HCT116 (cell line): Measurements from ENCODE around the gene APH1B. TPM values are rescaled to one million over a fixed set of nuclear protein-coding genes. Genes with fewer than 3 reads are reported as not detected.

Experiments
- ATAC-seq: fragments of 200-7000 bp; cut with Tn5 transposase; 2 replicates; pipeline ENCODE4 v1.9.1; 2020; ENCODE audit warnings: mild to moderate bottlenecking, moderate library complexity
- BruUV-seq: library from RNA; stranded (reverse); fragments of 400-500 nt; replicated peaks from 2 replicates; lab custom pipeline; 2021; lab: Mats Ljungman, UMichigan
- CTCF ChIA-PET: fragments of 300-600 bp; sonication (Branson Sonifier 250); formaldehyde crosslinking; loops from one replicate; lab custom pipeline; 2021; ENCODE audit warnings: antibody characterized with exemption; lab: Charles Lee
- POLR2A ChIA-PET: fragments of 300-600, 350-600 bp; sonication (Branson Sonifier 250); formaldehyde crosslinking; loops from one replicate; lab custom pipeline; 2021; ENCODE audit warnings: antibody characterized with exemption; lab: Charles Lee
- RAD21 ChIA-PET, 2 experiments: fragments of 300-600 bp; sonication (Branson Sonifier 250); formaldehyde crosslinking; loops; one replicate each; lab custom pipeline; 2023; ENCODE audit warnings: low total read pairs in 2 of 2; ENCODE audit not compliant: uncharacterized antibody in 2 of 2, unreplicated experiment in 2 of 2, low non-redundant PET in 1 of 2; lab: Charles Lee
- DNase-seq: peaks from one replicate; pipeline ENCODE4 v3.0.0-alpha.2; 2010; ENCODE audit warnings: low read depth, low spot score
- H2AFZ ChIP-seq: fragments of 200-600 bp; shearing (Covaris generic), sonication (generic); 2 replicates; pipeline ENCODE4 v1.6.1; 2017; ENCODE audit warnings: low read depth, mixed run types, mixed read lengths, antibody characterized with exemption, low read length; ENCODE audit not compliant: poor library complexity, severe bottlenecking
- H3K27ac ChIP-seq: 2 replicates; pipeline ENCODE4 v1.5.1; 2012; ENCODE audit warnings: low read depth, low read length
- H3K27me3 ChIP-seq: fragments of 200-600 bp; sonication (generic); 2 replicates; pipeline ENCODE4 v1.6.1; 2016; ENCODE audit warnings: mixed run types, low read length, mixed read lengths; ENCODE audit not compliant: insufficient read depth
- H3K36me3 ChIP-seq, 2 experiments: fragments of 200-500 bp in 1 of 2; fragments of 200-600 bp in 1 of 2; sonication (Bioruptor generic) in 1 of 2; sonication (generic) in 1 of 2; 2 replicates each; pipeline versions ENCODE4 v1.5.1 to v1.6.1; 2014 to 2016; ENCODE audit warnings: low read length in 2 of 2, inconsistent platforms in 1 of 2, mixed read lengths in 1 of 2, mixed run types in 1 of 2; ENCODE audit not compliant: insufficient read depth in 2 of 2, control insufficient read depth in 1 of 2
- H3K4me1 ChIP-seq, 2 experiments: fragments of 200-600 bp in 1 of 2; sonication (generic) in 1 of 2; 2 replicates each; pipeline versions ENCODE4 v1.5.1 to v1.6.1; 2012 to 2017; ENCODE audit warnings: low read length in 2 of 2, inconsistent platforms in 1 of 2, mild to moderate bottlenecking in 1 of 2, mixed read lengths in 1 of 2, mixed run types in 1 of 2, moderate library complexity in 1 of 2; ENCODE audit not compliant: insufficient read depth in 2 of 2, control insufficient read depth in 1 of 2
- H3K4me2 ChIP-seq: fragments of 200-600 bp; sonication (generic); 2 replicates; pipeline ENCODE4 v1.6.1; 2017; ENCODE audit warnings: mixed run types, low read length, mixed read lengths
- H3K4me3 ChIP-seq, 2 experiments: fragments of 200-600 bp in 1 of 2; sonication (generic) in 1 of 2; replicated peaks in 1 of 2; 2 replicates each; pipeline ENCODE4 v1.5.1; 2011 to 2016; ENCODE audit warnings: low read length in 2 of 2, control low read depth in 1 of 2, low read depth in 1 of 2, mild to moderate bottlenecking in 1 of 2, mixed read lengths in 1 of 2, mixed run types in 1 of 2
- H3K79me2 ChIP-seq: fragments of 200-600 bp; sonication (generic); 2 replicates; pipeline ENCODE4 v1.6.1; 2017; ENCODE audit warnings: mild to moderate bottlenecking, mixed run types, low read length, moderate library complexity, mixed read lengths; ENCODE audit not compliant: insufficient read depth
- H3K9ac ChIP-seq: fragments of 200-600 bp; sonication (generic); 2 replicates; pipeline ENCODE4 v1.6.1; 2016; ENCODE audit warnings: low read length, mixed read lengths
- H3K9me2 ChIP-seq: fragments of 200-600 bp; sonication (generic), shearing (Covaris generic); 2 replicates; pipeline ENCODE4 v1.6.1; 2017; ENCODE audit warnings: mixed run types, mild to moderate bottlenecking, moderate library complexity; ENCODE audit not compliant: insufficient read depth
- H3K9me3 ChIP-seq, 2 experiments: fragments of 200-500 bp in 1 of 2; fragments of 200-600 bp in 1 of 2; sonication (Bioruptor generic) in 1 of 2; sonication (generic) in 1 of 2; 2 replicates each; pipeline ENCODE4 v1.6.1; 2014 to 2017; ENCODE audit warnings: low read length in 2 of 2, mixed read lengths in 2 of 2, inconsistent platforms in 1 of 2, low read depth in 1 of 2, mild to moderate bottlenecking in 1 of 2, mixed run types in 1 of 2, moderate library complexity in 1 of 2; ENCODE audit not compliant: control insufficient read depth in 1 of 2, insufficient read depth in 1 of 2
- H4K20me1 ChIP-seq: fragments of 200-600 bp; sonication (generic), shearing (Covaris generic); 2 replicates; pipeline ENCODE4 v1.6.1; 2017; ENCODE audit warnings: mixed run types, mild to moderate bottlenecking, moderate library complexity; ENCODE audit not compliant: insufficient read depth
- ATF3 ChIP-seq: IDR thresholded peaks from 2 replicates; pipeline ENCODE4 v1.6.1; 2012
- CBX3 ChIP-seq: IDR thresholded peaks from 2 replicates; pipeline ENCODE4 v1.6.1; 2012; ENCODE audit warnings: low read depth
- CEBPB ChIP-seq: IDR thresholded peaks from 2 replicates; pipeline ENCODE4 v1.6.1; 2012; ENCODE audit warnings: low read depth
- CTCF ChIP-seq, 3 experiments: fragments of 200-600 bp in 1 of 3; sonication (generic) in 1 of 3; IDR thresholded peaks in 2 of 3; conservative IDR thresholded peaks in 1 of 3; 2 replicates each; pipeline ENCODE4 v1.5.1; 2012 to 2017; ENCODE audit warnings: low read depth in 2 of 3, low read length in 2 of 3, antibody characterized with exemption in 1 of 3, borderline replicate concordance in 1 of 3, control low read depth in 1 of 3, mild to moderate bottlenecking in 1 of 3, mixed read lengths in 1 of 3, mixed run types in 1 of 3, moderate library complexity in 1 of 3; ENCODE audit not compliant: insufficient read depth in 1 of 3
- ELF1 ChIP-seq: IDR thresholded peaks from 2 replicates; pipeline ENCODE4 v1.6.1; 2012; ENCODE audit warnings: low read depth, borderline replicate concordance
- EZH2 ChIP-seq: fragments of 200-600 bp; sonication (generic); IDR thresholded peaks from 2 replicates; pipeline ENCODE4 v1.6.1; 2017; ENCODE audit warnings: antibody characterized with exemption, mixed run types
- EZH2phosphoT487 ChIP-seq: fragments of 200-600 bp; IDR thresholded peaks from 2 replicates; pipeline ENCODE4 v1.6.1; 2018; ENCODE audit warnings: antibody characterized with exemption, borderline replicate concordance
- JUND ChIP-seq: IDR thresholded peaks from 2 replicates; pipeline ENCODE4 v1.6.1; 2012
- POLR2A ChIP-seq: IDR thresholded peaks from 2 replicates; pipeline ENCODE4 v1.7.0; 2011; ENCODE audit warnings: borderline replicate concordance; ENCODE audit not compliant: insufficient read depth, insufficient read length; ENCODE audit errors: extremely low read depth
- POLR2AphosphoS5 ChIP-seq: IDR thresholded peaks from 2 replicates; pipeline ENCODE4 v1.6.1; 2011; ENCODE audit warnings: mild to moderate bottlenecking, low read depth, low read length, moderate library complexity
- RAD21 ChIP-seq: IDR thresholded peaks from 2 replicates; pipeline ENCODE4 v1.6.1; 2012; ENCODE audit warnings: low read depth, mild to moderate bottlenecking
- REST ChIP-seq: IDR thresholded peaks from 2 replicates; pipeline ENCODE4 v1.6.1; 2012; ENCODE audit warnings: low read depth
- SIN3A ChIP-seq: IDR thresholded peaks from 2 replicates; pipeline ENCODE4 v1.6.1; 2012; ENCODE audit warnings: low read depth
- TCF7L2 ChIP-seq: IDR thresholded peaks from 2 replicates; pipeline ENCODE4 v1.7.0; 2011; ENCODE audit warnings: borderline replicate concordance, inconsistent platforms; ENCODE audit not compliant: insufficient read depth, insufficient read length; ENCODE audit errors: extremely low read depth
- ZFX ChIP-seq: fragments of 450-650 bp; IDR thresholded peaks from 2 replicates; pipeline ENCODE4 v1.6.1; 2017
- intact Hi-C: fragments of 100-400 bp; cut with micrococcal nuclease; formaldehyde crosslinking; loops from 2 replicates; pipeline ENCODE4 v1.10.0; 2022
- total RNA-seq: library from RNA; stranded (reverse); gene quantifications from one replicate; pipeline ENCODE4 v1.2.1, GENCODE V29; 2021; ENCODE audit not compliant: unreplicated experiment
- TF ChIP-seq, protein P1 (sequence below): IDR thresholded peaks from 2 replicates; pipeline ENCODE4 v1.6.1; 2012

APH1B gene
- total RNA-seq, 1 experiment from 2014 or later = 8.5 TPM

DNA sequence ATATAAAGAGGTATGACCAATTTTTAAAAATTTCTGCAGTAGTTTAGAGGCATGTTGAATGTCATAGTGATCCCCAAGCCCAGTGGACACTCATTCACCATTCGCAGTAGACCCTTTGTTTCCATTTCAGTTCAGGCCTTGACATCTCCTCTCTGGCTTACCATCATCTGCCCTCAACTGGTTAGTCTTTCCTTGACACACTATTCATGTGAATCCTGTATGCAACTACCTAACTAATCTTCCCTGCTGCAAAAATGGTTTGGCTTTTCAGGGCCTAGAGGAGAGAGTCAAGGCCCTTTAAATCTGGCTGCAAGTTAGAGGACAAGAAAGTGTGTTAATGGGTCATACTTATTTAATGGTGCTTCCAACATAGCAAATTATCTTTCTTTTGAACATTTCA, 10.9 kb downstream of the APH1B start:
- BruUV-seq = no TSS peak
- H3K27me3 ChIP-seq = no peaks in the 10 kb centered on the region
- H3K4me2 ChIP-seq = peak overlapping the region; percentile 28; the same call in 1 of the 2 replicates
- no peak overlapping the region for H3K9ac ChIP-seq
- no peak overlapping the region for H3K4me3 ChIP-seq
- POLR2A ChIA-PET = no interaction called here
- no peak for ATAC-seq
- intact Hi-C loops = loop anchor here (1.0 to 5.0 kb wide), 4 partner anchors 115 to 780 kb away; partner anchors contain the start of gene FBXL22
- no peaks in the 10 kb centered on the region for H3K9me2 ChIP-seq
- H3K9me3 ChIP-seq = no peaks in the 10 kb centered on the region
- peaks cover 0 to 7% of the 10 kb centered on the region in 2 experiments; a peak in 2 of 4 replicates for H3K4me1 ChIP-seq
- H3K27ac ChIP-seq = no peak overlapping the region
- TF ChIP-seq CBX3 (no peak), CTCF (IDR thresholded peaks at IDR 0.05 in 2 of 3, conservative IDR thresholded peaks at IDR 0.05 in 1 of 3; ENCODE audit: borderline replicate concordance in 1 of 3, insufficient read depth in 1 of 3, low read depth in 2 of 3, low read length in 2 of 3) (no peak), ZFX (no peak), RAD21 (no peak), CEBPB (no peak), REST (no peak), ELF1 (no peak), POLR2AphosphoS5 (no peak), TCF7L2 (no peak), EZH2 (no peak), EZH2phosphoT487 (no peak), ATF3 (no peak), POLR2A (no peak), SIN3A (no peak), JUND (no peak)
- TF ChIP-seq, protein P1, sequence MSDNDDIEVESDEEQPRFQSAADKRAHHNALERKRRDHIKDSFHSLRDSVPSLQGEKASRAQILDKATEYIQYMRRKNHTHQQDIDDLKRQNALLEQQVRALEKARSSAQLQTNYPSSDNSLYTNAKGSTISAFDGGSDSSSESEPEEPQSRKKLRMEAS = no peak
- TF ChIP-seq, all 23 proteins: peak for 0
- Histone ChIP-seq H3K79me2 (no peaks in the 10 kb centered on the region), H4K20me1 (no peaks in the 10 kb centered on the region), H2AFZ (no peak overlapping the region), H3K36me3 (no peaks in the 10 kb centered on the region)
- no peak for DNase-seq
- CTCF ChIA-PET = interaction anchor here (1.0 to 3.3 kb wide), 2 partner anchors 114 to 179 kb away, joined by 7 to 26 read pairs; no protein-coding TSS in a partner anchor
- RAD21 ChIA-PET = no interaction called here
